Mesendoderm (in vitro differentiated cells): ENCODE results near the gene TMEM270.

Experiments
- DNase-seq: peaks from one replicate; pipeline ENCODE4 v3.0.0; 2013
- H2AK5ac ChIP-seq: 2 replicates; pipeline ENCODE4 v1.6.1; 2013; ENCODE audit warnings: low read length, inconsistent platforms
- H2BK120ac ChIP-seq: 2 replicates; pipeline ENCODE4 v1.6.1; 2013; ENCODE audit warnings: low read depth, mild to moderate bottlenecking, low read length, moderate library complexity, mixed read lengths
- H2BK15ac ChIP-seq: replicated peaks from 2 replicates; pipeline ENCODE4 v1.6.1; 2013; ENCODE audit warnings: low read depth, mild to moderate bottlenecking, moderate library complexity
- H2BK5ac ChIP-seq: 2 replicates; pipeline ENCODE4 v1.6.1; 2013; ENCODE audit warnings: low read length, inconsistent platforms
- H3K18ac ChIP-seq: 2 replicates; pipeline ENCODE4 v1.6.1; 2013; ENCODE audit warnings: mild to moderate bottlenecking, low read length, mixed read lengths
- H3K23ac ChIP-seq: one replicate; pipeline ENCODE4 v1.6.1; 2013; ENCODE audit warnings: low read length
- H3K27ac ChIP-seq: 2 replicates; pipeline ENCODE4 v1.5.1; 2013; ENCODE audit warnings: low read depth, mild to moderate bottlenecking, inconsistent platforms, low read length, moderate library complexity
- H3K27me3 ChIP-seq: 2 replicates; pipeline ENCODE4 v1.6.1; 2013; ENCODE audit warnings: low read length, control low read depth, mild to moderate bottlenecking, inconsistent platforms; ENCODE audit not compliant: insufficient read depth, poor library complexity
- H3K36me3 ChIP-seq: 2 replicates; pipeline ENCODE4 v1.6.1; 2013; ENCODE audit warnings: low read length, inconsistent platforms; ENCODE audit not compliant: control insufficient read depth, insufficient read depth
- H3K4ac ChIP-seq: one replicate; pipeline ENCODE4 v1.6.1; 2013; ENCODE audit warnings: low read depth, mild to moderate bottlenecking, low read length, moderate library complexity
- H3K4me1 ChIP-seq: 2 replicates; pipeline ENCODE4 v1.6.1; 2013; ENCODE audit warnings: low read depth, low read length, inconsistent platforms; ENCODE audit not compliant: control insufficient read depth
- H3K4me2 ChIP-seq: 2 replicates; pipeline ENCODE4 v1.6.1; 2013; ENCODE audit warnings: low read length
- H3K4me3 ChIP-seq: 2 replicates; pipeline ENCODE4 v1.5.1; 2013; ENCODE audit warnings: mild to moderate bottlenecking, low read length
- H3K56ac ChIP-seq: one replicate; pipeline ENCODE4 v1.6.1; 2013; ENCODE audit warnings: low read length
- H3K79me1 ChIP-seq: 2 replicates; pipeline ENCODE4 v1.6.1; 2013; ENCODE audit warnings: low read length, inconsistent platforms
- H3K79me2 ChIP-seq: 2 replicates; pipeline ENCODE4 v1.6.1; 2013; ENCODE audit warnings: mild to moderate bottlenecking, low read length; ENCODE audit not compliant: control insufficient read depth, insufficient read depth
- H3K9ac ChIP-seq: 2 replicates; pipeline ENCODE4 v1.6.1; 2013; ENCODE audit warnings: low read length, inconsistent platforms
- H4K5ac ChIP-seq: one replicate; pipeline ENCODE4 v1.6.1; 2013; ENCODE audit warnings: low read length
- H4K8ac ChIP-seq: one replicate; pipeline ENCODE4 v1.6.1; 2013; ENCODE audit warnings: low read depth, mild to moderate bottlenecking, control low read depth, low read length, moderate library complexity
- WGBS: extraction: QIAGEN DNeasy Blood & Tissue Kit; methylation state at CpG from one replicate; pipeline ENCODE4 v1.1.7; 2013; ENCODE audit warnings: low lambda C conversion rate, missing lambda C conversion rate; ENCODE audit not compliant: insufficient coverage; ENCODE audit errors: extremely low coverage; 5-methylcytosine and 5-hydroxymethylcytosine counted together

TMEM270 gene

DNA sequence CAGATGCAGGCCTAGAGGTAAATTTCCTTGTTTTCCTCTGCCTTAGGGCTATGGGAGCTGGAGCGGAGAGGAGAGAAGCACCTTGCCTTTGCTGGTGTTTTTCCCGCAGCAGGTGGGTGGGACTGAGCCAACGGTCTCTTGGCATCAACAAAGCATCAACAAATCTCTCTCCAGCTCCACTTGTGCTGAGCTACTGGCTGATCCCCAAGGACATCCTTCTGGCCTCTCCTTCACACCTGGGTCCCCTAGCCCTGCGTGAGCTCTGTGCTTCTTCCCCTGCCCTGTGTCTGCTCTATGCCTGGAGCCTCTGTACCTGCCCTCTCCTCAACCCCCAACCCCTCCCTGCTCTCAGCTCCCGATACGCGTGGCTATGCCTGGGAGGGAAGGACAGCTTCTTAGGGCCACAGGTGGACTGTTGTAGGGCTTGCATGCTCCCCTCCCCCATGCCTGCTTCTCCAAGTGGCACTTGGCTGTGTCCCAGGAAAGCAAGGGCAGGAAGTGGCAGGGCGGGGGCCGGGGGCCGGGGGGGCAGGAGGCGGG is 33.3 kb upstream of the TMEM270 start:
- Histone ChIP-seq H2AK5ac (no peak overlapping the region), H3K9ac (no peak overlapping the region), H4K5ac (no peak overlapping the region), H2BK120ac (no peak overlapping the region), H3K56ac (peak overlapping the region; percentile 62), H2BK15ac (no peak overlapping the region), H3K4ac (no peak overlapping the region), H3K27me3 (no peaks in the 10 kb centered on the region), H3K36me3 (no peaks in the 10 kb centered on the region), H3K4me2 (peak overlapping the region; percentile 6), H3K79me1 (no peaks in the 10 kb centered on the region), H3K23ac (no peak overlapping the region), H3K4me3 (no peak overlapping the region), H3K79me2 (no peaks in the 10 kb centered on the region), H4K8ac (no peak overlapping the region), H2BK5ac (no peak overlapping the region), H3K18ac (no peak overlapping the region), H3K27ac (no peak overlapping the region), H3K4me1 (peaks cover 17% of the 10 kb centered on the region)
- no CpG with 5 or more reads among the region's 11 CpGs for WGBS
- peak; percentile 67 for DNase-seq

- no peaks in the 10 kb centered on the region for H3K79me1 ChIP-seq
- DNase-seq, result peak; percentile 90
- no peak overlapping the region for H3K9ac ChIP-seq
- H3K56ac ChIP-seq, result no peak overlapping the region
- H4K5ac ChIP-seq, result no peak overlapping the region
- H2BK120ac ChIP-seq, result no peak overlapping the region
- no peak overlapping the region for H3K4ac ChIP-seq
- no peak overlapping the region for H2AK5ac ChIP-seq
- H3K18ac ChIP-seq, result no peak overlapping the region
- H3K79me2 ChIP-seq, result no peaks in the 10 kb centered on the region
- H3K23ac ChIP-seq, result no peak overlapping the region
- no peaks in the 10 kb centered on the region for H3K27me3 ChIP-seq
- peaks cover 17% of the 10 kb centered on the region for H3K4me1 ChIP-seq
- no peak overlapping the region for H3K4me2 ChIP-seq
- no peak overlapping the region for H2BK5ac ChIP-seq
- no peaks in the 10 kb centered on the region for H3K36me3 ChIP-seq
- H3K27ac ChIP-seq, result no peak overlapping the region
- WGBS, result no CpG with 5 or more reads among the region's 14 CpGs
- no peak overlapping the region for H2BK15ac ChIP-seq
- H3K4me3 ChIP-seq, result no peak overlapping the region
- H4K8ac ChIP-seq, result no peak overlapping the region
Observed at GRCh38 chr7:73828107-73828803, 32.7 kb upstream of the TMEM270 start.

DNA sequence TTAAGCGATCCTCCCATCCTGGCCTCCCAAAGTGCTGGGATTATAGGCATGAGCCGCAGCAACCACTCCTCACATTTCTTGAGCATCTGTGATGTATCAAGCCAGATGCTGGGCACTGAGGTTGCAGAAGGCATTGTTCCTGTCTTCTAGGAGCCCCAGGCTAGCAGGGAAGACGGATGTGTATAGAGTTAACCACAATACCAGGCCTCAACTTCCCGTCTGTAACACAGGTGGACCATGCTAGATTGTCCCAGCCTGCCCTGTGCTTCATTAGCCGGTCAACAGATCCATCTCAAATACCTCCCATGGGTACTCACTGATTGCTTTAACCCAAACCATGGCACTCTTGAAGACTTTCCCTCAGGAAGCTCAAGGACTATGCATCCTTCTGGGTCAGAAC is 32.0 kb upstream of the TMEM270 start:
- Histone ChIP-seq H3K4ac (no peak overlapping the region), H3K36me3 (no peaks in the 10 kb centered on the region), H4K5ac (no peak overlapping the region), H3K79me1 (no peaks in the 10 kb centered on the region), H4K8ac (no peak overlapping the region), H3K4me3 (no peak overlapping the region), H2BK5ac (no peak overlapping the region), H3K23ac (no peak overlapping the region), H3K9ac (no peak overlapping the region), H3K4me2 (no peak overlapping the region), H2AK5ac (no peak overlapping the region), H3K27ac (no peak overlapping the region), H2BK15ac (no peak overlapping the region), H3K56ac (no peak overlapping the region), H3K4me1 (peaks cover 19% of the 10 kb centered on the region), H3K18ac (no peak overlapping the region), H2BK120ac (no peak overlapping the region), H3K27me3 (no peaks in the 10 kb centered on the region), H3K79me2 (no peaks in the 10 kb centered on the region)
- no peak for DNase-seq
- no CpG with 5 or more reads among the region's 5 CpGs for WGBS

- Histone ChIP-seq H3K56ac (peak overlapping the region; percentile 10), H3K79me2 (no peaks in the 10 kb centered on the region), H3K9ac (no peak overlapping the region), H4K8ac (no peak overlapping the region), H3K4me2 (no peak overlapping the region), H3K27ac (no peak overlapping the region), H2BK5ac (no peak overlapping the region), H3K4me1 (peaks cover 19% of the 10 kb centered on the region), H3K4me3 (no peak overlapping the region), H3K79me1 (no peaks in the 10 kb centered on the region), H2BK15ac (no peak overlapping the region), H4K5ac (no peak overlapping the region), H3K27me3 (no peaks in the 10 kb centered on the region), H3K18ac (no peak overlapping the region), H2AK5ac (no peak overlapping the region), H3K23ac (no peak overlapping the region), H2BK120ac (no peak overlapping the region), H3K36me3 (no peaks in the 10 kb centered on the region), H3K4ac (no peak overlapping the region)
- peak; percentile 73 for DNase-seq
- WGBS, result no CpG with 5 or more reads among the region's 7 CpGs
Observed at GRCh38 chr7:73829505-73829904, 31.5 kb upstream of the TMEM270 start.

DNA sequence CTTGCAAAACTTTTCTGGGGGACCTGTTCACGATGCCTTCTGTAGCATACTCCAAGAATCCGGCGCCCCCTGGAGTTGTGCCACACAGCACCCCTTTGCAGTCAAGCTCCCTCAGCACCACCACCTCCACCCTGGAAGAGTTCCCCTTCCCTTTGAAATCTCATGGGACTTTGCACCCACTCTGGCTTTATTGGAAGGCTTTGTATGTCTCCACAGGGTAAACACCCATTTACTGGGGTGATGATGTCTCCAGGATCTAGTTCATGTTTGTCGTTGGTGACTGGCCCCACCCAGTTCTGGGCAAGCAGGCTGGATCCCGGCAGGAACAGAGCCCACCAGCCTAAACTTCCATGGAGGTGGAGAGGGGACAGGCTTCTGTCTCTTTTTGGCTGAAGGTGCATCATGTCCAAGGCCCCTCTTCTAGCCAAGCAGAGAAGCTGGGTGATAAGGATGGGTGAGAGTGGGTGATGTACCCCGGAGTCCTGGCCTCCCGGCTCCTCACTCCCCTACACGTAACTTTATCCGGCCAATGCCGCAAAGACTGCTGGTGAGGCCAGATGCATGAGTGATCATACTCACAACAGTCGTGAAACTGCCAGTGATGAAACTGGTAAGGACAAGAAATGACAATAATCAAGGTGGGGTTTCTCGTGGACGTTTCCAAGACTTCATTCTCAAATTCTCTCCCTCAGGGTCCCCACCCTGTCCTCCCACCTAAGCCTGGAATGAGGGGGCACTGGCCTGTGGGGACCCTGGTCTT is 30.9 kb upstream of the TMEM270 start:
- Histone ChIP-seq H3K23ac (peak overlapping the region; percentile 39), H3K27me3 (no peaks in the 10 kb centered on the region), H3K4me3 (no peak overlapping the region), H3K4me2 (no peak overlapping the region), H3K79me1 (no peaks in the 10 kb centered on the region), H2BK120ac (no peak overlapping the region), H4K5ac (no peak overlapping the region), H4K8ac (no peak overlapping the region), H3K36me3 (no peaks in the 10 kb centered on the region), H3K18ac (no peak overlapping the region), H3K79me2 (no peaks in the 10 kb centered on the region), H3K4me1 (peaks cover 19% of the 10 kb centered on the region), H2BK15ac (no peak overlapping the region), H3K9ac (peak overlapping the region; percentile 44), H2AK5ac (peak overlapping the region; percentile 18), H3K4ac (no peak overlapping the region), H2BK5ac (peak overlapping the region; percentile 11), H3K27ac (no peak overlapping the region), H3K56ac (peak overlapping the region; percentile 71)
- no CpG with 5 or more reads among the region's 13 CpGs for WGBS
- no peak for DNase-seq
